ENCODE data around the gene S100A10.

S100A10 gene

GRCh38 chr1:151993734-151994496 is at the start of gene S100A10:
TSS of gene S100A10 (minus strand) at chr1:151993859. CDS start at chr1:151986230, 7,629 bp downstream.
- DNase-seq: no peak

- DNase-seq: no peak
These were observed 48.4 kb upstream of the S100A10 start for GRCh38 chr1:152042030-152042429.

- DNase-seq: no peak
These were observed 46.2 kb upstream of the S100A10 start for GRCh38 chr1:152039886-152040285.

- no peak for DNase-seq
These were observed 45.8 kb upstream of the S100A10 start for GRCh38 chr1:152039461-152039860.

GRCh38 chr1:152038871-152039270 is 45.2 kb upstream of the S100A10 start:
- DNase-seq: no peak

- no peak for DNase-seq
These were observed 42.9 kb upstream of the S100A10 start, which contains the start of gene S100A11 for GRCh38 chr1:152036267-152037216. TSS of gene S100A11 (minus strand) at chr1:152037004. CDS start at chr1:152036915, 89 bp downstream.

- peak; percentile 85 for DNase-seq
These were observed 42.0 kb upstream of the S100A10 start for GRCh38 chr1:152035539-152036266.

GRCh38 chr1:152034654-152035538 is 41.2 kb upstream of the S100A10 start:
- DNase-seq: peak; percentile 85

GRCh38 chr1:152034324-152034653 is 40.6 kb upstream of the S100A10 start:
- no peak for DNase-seq

GRCh38 chr1:152029929-152030211 is 36.2 kb upstream of the S100A10 start:
- DNase-seq: no peak

GRCh38 chr1:152029144-152029928 is 35.7 kb upstream of the S100A10 start:
- DNase-seq: no peak

- no peak for DNase-seq
These were observed 33.2 kb upstream of the S100A10 start for GRCh38 chr1:152026895-152027294.

GRCh38 chr1:152024223-152024622 is 30.6 kb upstream of the S100A10 start:
- no peak for DNase-seq

- no peak for DNase-seq
These were observed 29.6 kb upstream of the S100A10 start for GRCh38 chr1:152023221-152023620.

GRCh38 chr1:152022474-152022873 is 28.8 kb upstream of the S100A10 start:
- DNase-seq: no peak

GRCh38 chr1:152021569-152021968 is 27.9 kb upstream of the S100A10 start:
- no peak for DNase-seq

GRCh38 chr1:152020849-152021248 is 27.2 kb upstream of the S100A10 start:
- DNase-seq: no peak

GRCh38 chr1:152018537-152018936 is 24.9 kb upstream of the S100A10 start:
- no peak for DNase-seq

- DNase-seq: no peak
These were observed 22.1 kb upstream of the S100A10 start for GRCh38 chr1:152015766-152016165.

- no peak for DNase-seq
These were observed 21.3 kb upstream of the S100A10 start for GRCh38 chr1:152014943-152015342.

- no peak for DNase-seq
These were observed 20.1 kb upstream of the S100A10 start for GRCh38 chr1:152013664-152014237.
